Measurements from ENCODE around the gene FBXO46. TPM values are rescaled to one million over a fixed set of nuclear protein-coding genes. Genes with fewer than 3 reads are reported as not detected.

FBXO46 gene
- total RNA-seq, 1 experiment from 2014 or later: 40.1 TPM

DNA sequence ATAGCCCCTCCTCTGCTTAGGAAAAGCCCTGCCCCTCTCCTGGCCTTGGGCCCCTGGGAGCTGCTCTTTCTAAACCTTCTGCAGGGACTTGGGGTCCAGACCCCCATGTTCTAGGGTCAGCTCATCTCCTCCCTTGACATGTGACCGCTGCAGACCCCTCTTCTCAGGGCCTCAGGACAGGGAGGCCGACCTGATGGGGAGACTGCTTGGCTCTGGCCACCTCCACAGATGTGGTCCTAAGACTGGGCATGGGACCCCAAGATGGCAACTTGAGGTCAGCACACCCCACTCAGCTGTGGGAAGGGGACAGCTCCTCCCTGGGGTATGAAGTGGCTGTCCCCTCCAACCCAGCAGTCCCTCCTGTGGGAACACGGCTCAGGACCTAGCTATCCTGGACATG is 42.2 kb upstream of the FBXO46 start:
- Mint-ChIP-seq H3K36me3 (peaks cover 16% of the 10 kb centered on the region), H3K4me1 (peaks cover 8% of the 10 kb centered on the region), H3K4me3 (no peak overlapping the region), H3K27ac (no peak overlapping the region), H3K27me3 (ENCODE audit: low read depth) (peaks cover 5% of the 10 kb centered on the region; the same call in 1 of the 2 replicates), H3K9me3 (no peaks in the 10 kb centered on the region)
- CTCF ChIA-PET: interaction anchor here (1.4 to 5.1 kb wide), 2 partner anchors 38 to 44 kb away, joined by 3 to 135 read pairs; partner anchors contain the start of gene RSPH6A
- DNase-seq (ENCODE audit: low spot score) (no peak), ATAC-seq (no peak)
- TF ChIP-seq, protein P1, sequence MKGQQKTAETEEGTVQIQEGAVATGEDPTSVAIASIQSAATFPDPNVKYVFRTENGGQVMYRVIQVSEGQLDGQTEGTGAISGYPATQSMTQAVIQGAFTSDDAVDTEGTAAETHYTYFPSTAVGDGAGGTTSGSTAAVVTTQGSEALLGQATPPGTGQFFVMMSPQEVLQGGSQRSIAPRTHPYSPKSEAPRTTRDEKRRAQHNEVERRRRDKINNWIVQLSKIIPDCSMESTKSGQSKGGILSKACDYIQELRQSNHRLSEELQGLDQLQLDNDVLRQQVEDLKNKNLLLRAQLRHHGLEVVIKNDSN (CRISPR knock-in tag; IDR thresholded peaks at IDR 0.05): no peak
- TF ChIP-seq ZNF423 (CRISPR knock-in tag; IDR thresholded peaks at IDR 0.05) (no peak), TCF7 (CRISPR knock-in tag; IDR thresholded peaks at IDR 0.05; ENCODE audit: low read depth) (no peak), NR1H2 (CRISPR knock-in tag; IDR thresholded peaks at IDR 0.05) (no peak), MYBL2 (CRISPR knock-in tag; IDR thresholded peaks at IDR 0.05) (no peak), GTF2I (CRISPR knock-in tag; conservative IDR thresholded peaks at IDR 0.05) (no peak), ATF1 (CRISPR knock-in tag; IDR thresholded peaks at IDR 0.05) (no peak)
- TF ChIP-seq, protein P2, sequence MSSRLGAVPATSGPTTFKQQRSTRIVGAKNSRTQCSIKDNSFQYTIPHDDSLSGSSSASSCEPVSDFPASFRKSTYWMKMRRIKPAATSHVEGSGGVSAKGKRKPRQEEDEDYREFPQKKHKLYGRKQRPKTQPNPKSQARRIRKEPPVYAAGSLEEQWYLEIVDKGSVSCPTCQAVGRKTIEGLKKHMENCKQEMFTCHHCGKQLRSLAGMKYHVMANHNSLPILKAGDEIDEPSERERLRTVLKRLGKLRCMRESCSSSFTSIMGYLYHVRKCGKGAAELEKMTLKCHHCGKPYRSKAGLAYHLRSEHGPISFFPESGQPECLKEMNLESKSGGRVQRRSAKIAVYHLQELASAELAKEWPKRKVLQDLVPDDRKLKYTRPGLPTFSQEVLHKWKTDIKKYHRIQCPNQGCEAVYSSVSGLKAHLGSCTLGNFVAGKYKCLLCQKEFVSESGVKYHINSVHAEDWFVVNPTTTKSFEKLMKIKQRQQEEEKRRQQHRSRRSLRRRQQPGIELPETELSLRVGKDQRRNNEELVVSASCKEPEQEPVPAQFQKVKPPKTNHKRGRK (CRISPR knock-in tag; IDR thresholded peaks at IDR 0.05; ENCODE audit: borderline replicate concordance): no peak
- POLR2A ChIA-PET: no interaction called here

DNA sequence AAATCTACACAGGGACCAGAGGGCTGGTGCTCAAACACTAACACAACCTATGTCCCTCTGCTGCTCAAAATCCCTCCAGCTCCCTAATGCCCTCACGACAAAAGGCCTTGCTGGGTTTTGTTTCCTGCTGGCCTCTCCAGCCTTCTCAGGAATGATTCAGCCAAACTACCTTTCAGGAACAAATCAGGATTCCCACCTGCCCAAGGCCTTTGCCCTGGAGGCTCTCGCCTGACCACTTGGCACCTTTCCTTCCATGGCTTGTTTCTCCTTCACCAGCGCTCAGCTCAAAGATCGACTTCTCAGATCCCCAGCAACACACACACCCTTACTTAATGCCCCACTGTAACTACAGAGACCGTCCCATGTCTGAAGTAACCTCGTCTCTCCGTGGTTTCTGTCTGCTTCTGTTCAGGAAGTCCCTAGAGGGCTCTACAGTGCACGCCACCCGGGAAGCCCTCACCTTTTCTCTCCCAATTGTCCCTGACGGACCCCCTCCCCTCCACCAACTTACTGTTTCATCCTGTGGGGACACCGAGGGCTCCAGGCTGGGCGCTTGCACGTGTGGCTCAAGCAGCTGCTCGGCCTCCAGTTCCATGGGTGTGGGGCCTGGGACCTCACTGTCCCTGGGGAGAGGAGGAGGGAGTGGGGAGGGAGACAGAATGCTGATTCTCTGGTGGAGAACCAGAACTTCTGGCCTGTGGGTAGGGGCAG is 41.6 kb upstream of the FBXO46 start:
- ChIA-PET CTCF (interaction anchor here (0.6 to 5.1 kb wide), 3 partner anchors 17 to 45 kb away, joined by 3 to 135 read pairs (median 3); partner anchors contain the start of gene RSPH6A), POLR2A (interaction anchor here (0.6 to 4.6 kb wide), 3 partner anchors 9 to 80 kb away, joined by 3 to 70 read pairs (median 8); partner anchors contain the start of genes DMPK, QPCTL and SNRPD2)
- Mint-ChIP-seq H3K4me1 (peaks cover 8% of the 10 kb centered on the region), H3K4me3 (peak overlapping the region; percentile 2), H3K27ac (peak overlapping the region; percentile 42), H3K27me3 (ENCODE audit: low read depth) (peaks cover 5% of the 10 kb centered on the region; the same call in 1 of the 2 replicates), H3K36me3 (peaks cover 16% of the 10 kb centered on the region), H3K9me3 (no peaks in the 10 kb centered on the region)
- DNase-seq (ENCODE audit: low spot score) (no peak), ATAC-seq (no peak)
- TF ChIP-seq, protein P3, sequence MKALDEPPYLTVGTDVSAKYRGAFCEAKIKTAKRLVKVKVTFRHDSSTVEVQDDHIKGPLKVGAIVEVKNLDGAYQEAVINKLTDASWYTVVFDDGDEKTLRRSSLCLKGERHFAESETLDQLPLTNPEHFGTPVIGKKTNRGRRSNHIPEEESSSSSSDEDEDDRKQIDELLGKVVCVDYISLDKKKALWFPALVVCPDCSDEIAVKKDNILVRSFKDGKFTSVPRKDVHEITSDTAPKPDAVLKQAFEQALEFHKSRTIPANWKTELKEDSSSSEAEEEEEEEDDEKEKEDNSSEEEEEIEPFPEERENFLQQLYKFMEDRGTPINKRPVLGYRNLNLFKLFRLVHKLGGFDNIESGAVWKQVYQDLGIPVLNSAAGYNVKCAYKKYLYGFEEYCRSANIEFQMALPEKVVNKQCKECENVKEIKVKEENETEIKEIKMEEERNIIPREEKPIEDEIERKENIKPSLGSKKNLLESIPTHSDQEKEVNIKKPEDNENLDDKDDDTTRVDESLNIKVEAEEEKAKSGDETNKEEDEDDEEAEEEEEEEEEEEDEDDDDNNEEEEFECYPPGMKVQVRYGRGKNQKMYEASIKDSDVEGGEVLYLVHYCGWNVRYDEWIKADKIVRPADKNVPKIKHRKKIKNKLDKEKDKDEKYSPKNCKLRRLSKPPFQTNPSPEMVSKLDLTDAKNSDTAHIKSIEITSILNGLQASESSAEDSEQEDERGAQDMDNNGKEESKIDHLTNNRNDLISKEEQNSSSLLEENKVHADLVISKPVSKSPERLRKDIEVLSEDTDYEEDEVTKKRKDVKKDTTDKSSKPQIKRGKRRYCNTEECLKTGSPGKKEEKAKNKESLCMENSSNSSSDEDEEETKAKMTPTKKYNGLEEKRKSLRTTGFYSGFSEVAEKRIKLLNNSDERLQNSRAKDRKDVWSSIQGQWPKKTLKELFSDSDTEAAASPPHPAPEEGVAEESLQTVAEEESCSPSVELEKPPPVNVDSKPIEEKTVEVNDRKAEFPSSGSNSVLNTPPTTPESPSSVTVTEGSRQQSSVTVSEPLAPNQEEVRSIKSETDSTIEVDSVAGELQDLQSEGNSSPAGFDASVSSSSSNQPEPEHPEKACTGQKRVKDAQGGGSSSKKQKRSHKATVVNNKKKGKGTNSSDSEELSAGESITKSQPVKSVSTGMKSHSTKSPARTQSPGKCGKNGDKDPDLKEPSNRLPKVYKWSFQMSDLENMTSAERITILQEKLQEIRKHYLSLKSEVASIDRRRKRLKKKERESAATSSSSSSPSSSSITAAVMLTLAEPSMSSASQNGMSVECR (CRISPR knock-in tag; IDR thresholded peaks at IDR 0.05; ENCODE audit: borderline replicate concordance): no peak
- TF ChIP-seq TEAD4 (CRISPR knock-in tag; IDR thresholded peaks at IDR 0.05): no peak
- TF ChIP-seq GRHL2 (CRISPR knock-in tag; IDR thresholded peaks at IDR 0.05; ENCODE audit: insufficient replicate concordance, severe bottlenecking): no peak
- TF ChIP-seq, protein P4, sequence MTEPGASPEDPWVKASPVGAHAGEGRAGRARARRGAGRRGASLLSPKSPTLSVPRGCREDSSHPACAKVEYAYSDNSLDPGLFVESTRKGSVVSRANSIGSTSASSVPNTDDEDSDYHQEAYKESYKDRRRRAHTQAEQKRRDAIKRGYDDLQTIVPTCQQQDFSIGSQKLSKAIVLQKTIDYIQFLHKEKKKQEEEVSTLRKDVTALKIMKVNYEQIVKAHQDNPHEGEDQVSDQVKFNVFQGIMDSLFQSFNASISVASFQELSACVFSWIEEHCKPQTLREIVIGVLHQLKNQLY (CRISPR knock-in tag; IDR thresholded peaks at IDR 0.05): no peak
- TF ChIP-seq, protein P5, sequence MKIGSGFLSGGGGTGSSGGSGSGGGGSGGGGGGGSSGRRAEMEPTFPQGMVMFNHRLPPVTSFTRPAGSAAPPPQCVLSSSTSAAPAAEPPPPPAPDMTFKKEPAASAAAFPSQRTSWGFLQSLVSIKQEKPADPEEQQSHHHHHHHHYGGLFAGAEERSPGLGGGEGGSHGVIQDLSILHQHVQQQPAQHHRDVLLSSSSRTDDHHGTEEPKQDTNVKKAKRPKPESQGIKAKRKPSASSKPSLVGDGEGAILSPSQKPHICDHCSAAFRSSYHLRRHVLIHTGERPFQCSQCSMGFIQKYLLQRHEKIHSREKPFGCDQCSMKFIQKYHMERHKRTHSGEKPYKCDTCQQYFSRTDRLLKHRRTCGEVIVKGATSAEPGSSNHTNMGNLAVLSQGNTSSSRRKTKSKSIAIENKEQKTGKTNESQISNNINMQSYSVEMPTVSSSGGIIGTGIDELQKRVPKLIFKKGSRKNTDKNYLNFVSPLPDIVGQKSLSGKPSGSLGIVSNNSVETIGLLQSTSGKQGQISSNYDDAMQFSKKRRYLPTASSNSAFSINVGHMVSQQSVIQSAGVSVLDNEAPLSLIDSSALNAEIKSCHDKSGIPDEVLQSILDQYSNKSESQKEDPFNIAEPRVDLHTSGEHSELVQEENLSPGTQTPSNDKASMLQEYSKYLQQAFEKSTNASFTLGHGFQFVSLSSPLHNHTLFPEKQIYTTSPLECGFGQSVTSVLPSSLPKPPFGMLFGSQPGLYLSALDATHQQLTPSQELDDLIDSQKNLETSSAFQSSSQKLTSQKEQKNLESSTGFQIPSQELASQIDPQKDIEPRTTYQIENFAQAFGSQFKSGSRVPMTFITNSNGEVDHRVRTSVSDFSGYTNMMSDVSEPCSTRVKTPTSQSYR (CRISPR knock-in tag; IDR thresholded peaks at IDR 0.05): no peak
- TF ChIP-seq ZNF219 (CRISPR knock-in tag; IDR thresholded peaks at IDR 0.05; ENCODE audit: borderline replicate concordance): no peak
- no peak for TF ChIP-seq GTF2I (CRISPR knock-in tag; conservative IDR thresholded peaks at IDR 0.05)
- TF ChIP-seq, protein P6, sequence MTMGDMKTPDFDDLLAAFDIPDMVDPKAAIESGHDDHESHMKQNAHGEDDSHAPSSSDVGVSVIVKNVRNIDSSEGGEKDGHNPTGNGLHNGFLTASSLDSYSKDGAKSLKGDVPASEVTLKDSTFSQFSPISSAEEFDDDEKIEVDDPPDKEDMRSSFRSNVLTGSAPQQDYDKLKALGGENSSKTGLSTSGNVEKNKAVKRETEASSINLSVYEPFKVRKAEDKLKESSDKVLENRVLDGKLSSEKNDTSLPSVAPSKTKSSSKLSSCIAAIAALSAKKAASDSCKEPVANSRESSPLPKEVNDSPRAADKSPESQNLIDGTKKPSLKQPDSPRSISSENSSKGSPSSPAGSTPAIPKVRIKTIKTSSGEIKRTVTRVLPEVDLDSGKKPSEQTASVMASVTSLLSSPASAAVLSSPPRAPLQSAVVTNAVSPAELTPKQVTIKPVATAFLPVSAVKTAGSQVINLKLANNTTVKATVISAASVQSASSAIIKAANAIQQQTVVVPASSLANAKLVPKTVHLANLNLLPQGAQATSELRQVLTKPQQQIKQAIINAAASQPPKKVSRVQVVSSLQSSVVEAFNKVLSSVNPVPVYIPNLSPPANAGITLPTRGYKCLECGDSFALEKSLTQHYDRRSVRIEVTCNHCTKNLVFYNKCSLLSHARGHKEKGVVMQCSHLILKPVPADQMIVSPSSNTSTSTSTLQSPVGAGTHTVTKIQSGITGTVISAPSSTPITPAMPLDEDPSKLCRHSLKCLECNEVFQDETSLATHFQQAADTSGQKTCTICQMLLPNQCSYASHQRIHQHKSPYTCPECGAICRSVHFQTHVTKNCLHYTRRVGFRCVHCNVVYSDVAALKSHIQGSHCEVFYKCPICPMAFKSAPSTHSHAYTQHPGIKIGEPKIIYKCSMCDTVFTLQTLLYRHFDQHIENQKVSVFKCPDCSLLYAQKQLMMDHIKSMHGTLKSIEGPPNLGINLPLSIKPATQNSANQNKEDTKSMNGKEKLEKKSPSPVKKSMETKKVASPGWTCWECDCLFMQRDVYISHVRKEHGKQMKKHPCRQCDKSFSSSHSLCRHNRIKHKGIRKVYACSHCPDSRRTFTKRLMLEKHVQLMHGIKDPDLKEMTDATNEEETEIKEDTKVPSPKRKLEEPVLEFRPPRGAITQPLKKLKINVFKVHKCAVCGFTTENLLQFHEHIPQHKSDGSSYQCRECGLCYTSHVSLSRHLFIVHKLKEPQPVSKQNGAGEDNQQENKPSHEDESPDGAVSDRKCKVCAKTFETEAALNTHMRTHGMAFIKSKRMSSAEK (CRISPR knock-in tag; IDR thresholded peaks at IDR 0.05; ENCODE audit: borderline replicate concordance): no peak
- TF ChIP-seq, protein P7, sequence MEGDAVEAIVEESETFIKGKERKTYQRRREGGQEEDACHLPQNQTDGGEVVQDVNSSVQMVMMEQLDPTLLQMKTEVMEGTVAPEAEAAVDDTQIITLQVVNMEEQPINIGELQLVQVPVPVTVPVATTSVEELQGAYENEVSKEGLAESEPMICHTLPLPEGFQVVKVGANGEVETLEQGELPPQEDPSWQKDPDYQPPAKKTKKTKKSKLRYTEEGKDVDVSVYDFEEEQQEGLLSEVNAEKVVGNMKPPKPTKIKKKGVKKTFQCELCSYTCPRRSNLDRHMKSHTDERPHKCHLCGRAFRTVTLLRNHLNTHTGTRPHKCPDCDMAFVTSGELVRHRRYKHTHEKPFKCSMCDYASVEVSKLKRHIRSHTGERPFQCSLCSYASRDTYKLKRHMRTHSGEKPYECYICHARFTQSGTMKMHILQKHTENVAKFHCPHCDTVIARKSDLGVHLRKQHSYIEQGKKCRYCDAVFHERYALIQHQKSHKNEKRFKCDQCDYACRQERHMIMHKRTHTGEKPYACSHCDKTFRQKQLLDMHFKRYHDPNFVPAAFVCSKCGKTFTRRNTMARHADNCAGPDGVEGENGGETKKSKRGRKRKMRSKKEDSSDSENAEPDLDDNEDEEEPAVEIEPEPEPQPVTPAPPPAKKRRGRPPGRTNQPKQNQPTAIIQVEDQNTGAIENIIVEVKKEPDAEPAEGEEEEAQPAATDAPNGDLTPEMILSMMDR (IDR thresholded peaks at IDR 0.05): no peak
